Progenitor cell of endocrine pancreas (in vitro differentiated cells): Measurements from ENCODE around the gene STX8. TPM values are rescaled to one million over a fixed set of nuclear protein-coding genes. Genes with fewer than 3 reads are reported as not detected.

Experiments
- DNase-seq: peaks from one replicate; pipeline ENCODE4 v3.0.0; 2021; ENCODE audit warnings: low spot score; ENCODE audit not compliant: unreplicated experiment
- H3K27ac Mint-ChIP-seq: 2 replicates; pipeline ENCODE4 v1.8.0; 2021; ENCODE audit warnings: mild to moderate bottlenecking, moderate library complexity, mixed read lengths
- H3K27me3 Mint-ChIP-seq: 2 replicates; pipeline ENCODE4 v1.8.0; 2021; ENCODE audit warnings: mixed read lengths
- H3K36me3 Mint-ChIP-seq: 2 replicates; pipeline ENCODE4 v1.8.0; 2022; ENCODE audit warnings: mixed read lengths; ENCODE audit not compliant: insufficient read depth
- H3K4me1 Mint-ChIP-seq: 2 replicates; pipeline ENCODE4 v1.8.0; 2021; ENCODE audit warnings: low read depth, mixed read lengths
- H3K4me3 Mint-ChIP-seq: 2 replicates; pipeline ENCODE4 v1.8.0; 2021; ENCODE audit warnings: low read depth, mild to moderate bottlenecking, moderate library complexity, mixed read lengths
- H3K9me3 Mint-ChIP-seq: 2 replicates; pipeline ENCODE4 v1.8.0; 2021; ENCODE audit warnings: low read depth, mixed read lengths
- CTCF ChIP-seq: fragments of 200-600 bp; sonication (generic); IDR thresholded peaks from one replicate; pipeline ENCODE4 v1.5.0; 2021; ENCODE audit warnings: antibody characterized with exemption, mild to moderate bottlenecking; ENCODE audit not compliant: unreplicated experiment
- total RNA-seq: library from RNA; stranded (reverse); gene quantifications from 2 replicates; pipeline ENCODE4 v1.2.1, GENCODE V29; 2021

STX8 gene
- total RNA-seq, 1 donor from 2014 or later = 63.4 TPM

- H3K36me3 Mint-ChIP-seq = no peaks in the 10 kb centered on the region
- peaks cover 60% of the 10 kb centered on the region for H3K27me3 Mint-ChIP-seq
- no peak overlapping the region for H3K27ac Mint-ChIP-seq
- H3K4me3 Mint-ChIP-seq = no peak overlapping the region
- DNase-seq = no peak
- no peaks in the 10 kb centered on the region for H3K9me3 Mint-ChIP-seq
- H3K4me1 Mint-ChIP-seq = peaks cover 16% of the 10 kb centered on the region
- no peak for TF ChIP-seq CTCF
Measured at GRCh38 chr17:9208381-9209105, 367.1 kb downstream of the STX8 start.

- Mint-ChIP-seq H3K36me3 (no peaks in the 10 kb centered on the region), H3K4me3 (no peak overlapping the region), H3K27ac (peak overlapping the region; percentile 22), H3K4me1 (peaks cover 16% of the 10 kb centered on the region), H3K27me3 (peaks cover 59% of the 10 kb centered on the region), H3K9me3 (no peaks in the 10 kb centered on the region)
- DNase-seq = no peak
- TF ChIP-seq CTCF = no peak
Measured at GRCh38 chr17:9206741-9207332, 368.8 kb downstream of the STX8 start.

DNA sequence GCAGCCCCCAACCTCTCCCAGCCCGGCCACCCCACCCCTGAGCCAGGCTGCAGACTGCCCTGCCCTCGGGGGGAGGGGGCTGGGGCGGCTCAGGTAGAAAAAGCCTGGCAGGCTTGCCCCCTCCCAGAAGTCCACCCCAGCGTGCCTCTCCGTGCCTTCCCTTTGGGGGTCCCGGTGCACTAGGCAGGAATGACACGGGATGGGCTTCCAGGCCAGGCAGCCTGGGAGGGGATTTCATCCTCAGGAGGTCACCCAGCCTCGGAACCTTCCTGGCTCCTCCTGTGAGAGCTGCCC lies 369.3 kb downstream of the STX8 start:
- no peak overlapping the region for H3K27ac Mint-ChIP-seq
- no peak overlapping the region for H3K4me3 Mint-ChIP-seq
- peaks cover 58% of the 10 kb centered on the region for H3K27me3 Mint-ChIP-seq
- no peak for TF ChIP-seq CTCF
- H3K36me3 Mint-ChIP-seq = no peaks in the 10 kb centered on the region
- H3K4me1 Mint-ChIP-seq = peaks cover 16% of the 10 kb centered on the region
- no peaks in the 10 kb centered on the region for H3K9me3 Mint-ChIP-seq
- no peak for DNase-seq

- peaks cover 16% of the 10 kb centered on the region for H3K4me1 Mint-ChIP-seq
- no peak overlapping the region for H3K27ac Mint-ChIP-seq
- peaks cover 59% of the 10 kb centered on the region for H3K27me3 Mint-ChIP-seq
- H3K36me3 Mint-ChIP-seq = no peaks in the 10 kb centered on the region
- no peak for TF ChIP-seq CTCF
- H3K4me3 Mint-ChIP-seq = no peak overlapping the region
- H3K9me3 Mint-ChIP-seq = no peaks in the 10 kb centered on the region
- no peak for DNase-seq
Measured at GRCh38 chr17:9205520-9206409, 369.9 kb downstream of the STX8 start.

- DNase-seq = no peak
- H3K9me3 Mint-ChIP-seq = no peaks in the 10 kb centered on the region
- H3K4me1 Mint-ChIP-seq = peaks cover 18% of the 10 kb centered on the region
Measured at GRCh38 chr17:9204637-9205329, 370.8 kb downstream of the STX8 start.

More at GRCh38 chr17:9204637-9205329, 370.8 kb downstream of the STX8 start:
- Mint-ChIP-seq H3K27ac (no peak overlapping the region), H3K36me3 (no peaks in the 10 kb centered on the region), H3K27me3 (peaks cover 62% of the 10 kb centered on the region), H3K4me3 (no peak overlapping the region)
- TF ChIP-seq CTCF = no peak
